Gastroesophageal sphincter (tissue), 4 donors: ENCODE data around the gene C14orf93. TPM values are rescaled to one million over a fixed set of nuclear protein-coding genes. Genes with fewer than 3 reads are reported as not detected.

Experiments
- ATAC-seq: fragments of 150-250 bp; one replicate; pipeline ENCODE4 v1.9.1; 2016; ENCODE audit warnings: mild to moderate bottlenecking, moderate library complexity
- H3K27ac ChIP-seq, 4 donors: fragments of 200-600 bp; sonication (generic) in 3 of 4; 1 replicate in 3 of 4; 2 replicates in 1 of 4; pipeline ENCODE4 v1.5.1; 2016 to 2019
- H3K27me3 ChIP-seq: fragments of 200-600 bp; sonication (generic); one replicate; pipeline ENCODE4 v1.5.1; 2019
- H3K36me3 ChIP-seq, 2 donors: fragments of 200-600 bp; sonication (generic); one replicate each; pipeline ENCODE4 v1.5.1; 2019; ENCODE audit warnings: control low read depth in 1 of 2
- H3K4me1 ChIP-seq, 3 donors: fragments of 200-600 bp; sonication (generic); 1 replicate in 2 of 3; 2 replicates in 1 of 3; pipeline ENCODE4 v1.5.1; 2016 to 2019; ENCODE audit warnings: control low read depth in 2 of 3
- H3K4me3 ChIP-seq, 2 donors: fragments of 200-600 bp; sonication (generic); one replicate each; pipeline ENCODE4 v1.5.1; 2019; ENCODE audit warnings: mild to moderate bottlenecking in 1 of 2, moderate library complexity in 1 of 2
- H3K9me3 ChIP-seq, 3 donors: fragments of 200-600 bp; sonication (generic); one replicate each; pipeline ENCODE4 v1.5.1; 2017 to 2019; ENCODE audit warnings: control low read depth in 2 of 3
- EP300 ChIP-seq: sonication (generic); formaldehyde crosslinking; IDR thresholded peaks from one replicate; pipeline ENCODE4 v1.6.1; 2017; ENCODE audit warnings: antibody characterized with exemption, mild to moderate bottlenecking
- POLR2A ChIP-seq, 2 donors: fragments of 450-650 bp; IDR thresholded peaks; one replicate each; pipeline ENCODE4 v1.6.1; 2017; ENCODE audit warnings: antibody characterized with exemption in 2 of 2, mild to moderate bottlenecking in 2 of 2, moderate library complexity in 1 of 2
- POLR2AphosphoS5 ChIP-seq: sonication (generic); formaldehyde crosslinking; IDR thresholded peaks from one replicate; pipeline ENCODE4 v1.6.1; 2017; ENCODE audit warnings: antibody characterized with exemption
- WGBS, 2 donors: methylation state at CpG; one replicate each; pipeline ENCODE4 v1.1.5; 2018; ENCODE audit warnings: low coverage in 1 of 2; 5-methylcytosine and 5-hydroxymethylcytosine counted together
- total RNA-seq, 4 donors: library from RNA; depleted of rRNA; stranded (reverse); fragments of >200 nt; gene quantifications; one replicate each; pipeline ENCODE4 v1.1.0, GENCODE V29; 2016
- TF ChIP-seq, protein P1 (sequence below), 4 experiments: fragments of 200-600 bp in 2 of 4; fragments of 450-650 bp in 2 of 4; sonication (generic) in 1 of 4; IDR thresholded peaks; one replicate each; pipeline ENCODE4 v1.5.1; 2017 to 2019; ENCODE audit warnings: antibody characterized with exemption in 4 of 4, mild to moderate bottlenecking in 2 of 4, moderate library complexity in 2 of 4

Gene C14orf93
- total RNA-seq, 4 donors from 2014 or later: 8.4 to 16.0 (median 13.2) TPM

DNA sequence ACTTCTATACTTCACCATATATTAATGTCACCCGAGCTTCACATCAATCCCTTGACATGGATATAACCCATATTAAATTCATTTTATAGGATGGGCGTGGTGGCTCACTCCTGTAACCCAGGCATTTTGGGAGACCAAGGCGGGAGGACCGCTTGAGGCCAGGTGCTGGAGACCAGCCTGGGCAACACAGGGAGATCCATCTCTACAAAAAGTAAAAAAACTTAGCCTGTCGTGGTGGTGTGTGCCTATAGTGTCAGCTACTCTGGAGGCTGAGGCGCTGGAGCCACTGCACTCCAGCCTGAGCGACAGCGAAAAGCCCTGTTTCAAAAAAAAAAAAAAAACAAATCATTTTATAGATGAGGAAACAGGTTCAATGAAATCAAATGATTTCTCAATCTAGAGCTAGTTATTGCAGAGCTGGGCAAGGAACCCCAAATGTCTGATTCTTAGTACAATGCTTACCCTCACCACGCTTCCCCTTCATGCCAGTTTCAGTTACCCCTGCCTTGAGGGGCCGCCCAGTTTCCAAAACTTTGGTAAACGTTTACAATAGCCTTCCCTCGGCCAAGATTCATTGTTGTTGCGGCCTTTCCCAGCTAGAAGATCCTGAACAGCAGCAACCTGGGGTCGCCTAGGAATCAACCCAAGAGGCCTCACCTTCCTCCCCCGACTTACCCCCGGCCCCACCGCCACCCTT is 24.0 kb upstream of the C14orf93 start:
- H3K4me1 ChIP-seq: peaks cover 0 to 44% (median 6%) of the 10 kb centered on the region in 3 donors
- no peaks in the 10 kb centered on the region for H3K27me3 ChIP-seq
- TF ChIP-seq POLR2A (IDR thresholded peaks at IDR 0.05) (no peak), POLR2AphosphoS5 (no peak), EP300 (no peak)
- TF ChIP-seq, protein P1, sequence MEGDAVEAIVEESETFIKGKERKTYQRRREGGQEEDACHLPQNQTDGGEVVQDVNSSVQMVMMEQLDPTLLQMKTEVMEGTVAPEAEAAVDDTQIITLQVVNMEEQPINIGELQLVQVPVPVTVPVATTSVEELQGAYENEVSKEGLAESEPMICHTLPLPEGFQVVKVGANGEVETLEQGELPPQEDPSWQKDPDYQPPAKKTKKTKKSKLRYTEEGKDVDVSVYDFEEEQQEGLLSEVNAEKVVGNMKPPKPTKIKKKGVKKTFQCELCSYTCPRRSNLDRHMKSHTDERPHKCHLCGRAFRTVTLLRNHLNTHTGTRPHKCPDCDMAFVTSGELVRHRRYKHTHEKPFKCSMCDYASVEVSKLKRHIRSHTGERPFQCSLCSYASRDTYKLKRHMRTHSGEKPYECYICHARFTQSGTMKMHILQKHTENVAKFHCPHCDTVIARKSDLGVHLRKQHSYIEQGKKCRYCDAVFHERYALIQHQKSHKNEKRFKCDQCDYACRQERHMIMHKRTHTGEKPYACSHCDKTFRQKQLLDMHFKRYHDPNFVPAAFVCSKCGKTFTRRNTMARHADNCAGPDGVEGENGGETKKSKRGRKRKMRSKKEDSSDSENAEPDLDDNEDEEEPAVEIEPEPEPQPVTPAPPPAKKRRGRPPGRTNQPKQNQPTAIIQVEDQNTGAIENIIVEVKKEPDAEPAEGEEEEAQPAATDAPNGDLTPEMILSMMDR (IDR thresholded peaks at IDR 0.05): no peak
- H3K9me3 ChIP-seq: no peaks in the 10 kb centered on the region
- H3K36me3 ChIP-seq: peaks cover 0 to 45% of the 10 kb centered on the region in 2 donors
- H3K4me3 ChIP-seq: peak overlapping the region; percentile 65 to 85
- 39 to 46% methylated on average over 11 to 12 of the region's 17 CpGs for WGBS, 2 donors
- H3K27ac ChIP-seq: peak overlapping the region; percentile 70 to 93 (median 92)
- no peak for ATAC-seq

DNA sequence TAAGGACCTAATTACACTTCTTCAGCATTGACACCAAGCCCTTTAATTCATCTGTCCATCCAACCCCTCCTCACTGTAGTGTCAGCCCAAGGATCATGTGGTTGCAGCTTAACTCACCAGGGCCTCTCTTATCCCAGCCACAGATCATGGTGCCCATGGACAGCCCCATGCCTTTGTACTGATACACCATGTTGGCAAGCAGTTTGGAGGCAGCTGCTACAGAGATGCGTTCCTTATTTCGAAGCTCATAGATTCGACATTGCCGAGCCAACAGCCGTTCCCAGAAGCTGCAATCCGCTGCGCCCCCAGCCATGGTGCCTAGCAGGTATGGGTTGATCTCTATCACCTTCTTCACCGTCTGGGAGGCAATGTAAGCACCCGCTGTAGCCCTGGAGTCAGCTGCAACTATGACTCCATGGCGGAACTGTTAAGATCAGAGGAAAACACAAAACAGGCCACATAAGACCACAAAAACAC is 23.3 kb upstream of the C14orf93 start:
- Histone ChIP-seq H3K9me3 (no peaks in the 10 kb centered on the region), H3K27ac (no peak overlapping the region), H3K4me1 (peaks cover 0 to 50% (median 6%) of the 10 kb centered on the region in 3 donors), H3K4me3 (peak overlapping the region in 1 of 2 donors; percentile 85), H3K36me3 (peaks cover 0 to 51% of the 10 kb centered on the region in 2 donors), H3K27me3 (no peaks in the 10 kb centered on the region)
- 85 to 94% methylated on average over 7 of the region's 10 CpGs for WGBS, 2 donors
- ATAC-seq: no peak
- TF ChIP-seq POLR2AphosphoS5 (no peak), POLR2A (IDR thresholded peaks at IDR 0.05) (no peak), EP300 (no peak)
- TF ChIP-seq, protein P1 (IDR thresholded peaks at IDR 0.05): no peak

DNA sequence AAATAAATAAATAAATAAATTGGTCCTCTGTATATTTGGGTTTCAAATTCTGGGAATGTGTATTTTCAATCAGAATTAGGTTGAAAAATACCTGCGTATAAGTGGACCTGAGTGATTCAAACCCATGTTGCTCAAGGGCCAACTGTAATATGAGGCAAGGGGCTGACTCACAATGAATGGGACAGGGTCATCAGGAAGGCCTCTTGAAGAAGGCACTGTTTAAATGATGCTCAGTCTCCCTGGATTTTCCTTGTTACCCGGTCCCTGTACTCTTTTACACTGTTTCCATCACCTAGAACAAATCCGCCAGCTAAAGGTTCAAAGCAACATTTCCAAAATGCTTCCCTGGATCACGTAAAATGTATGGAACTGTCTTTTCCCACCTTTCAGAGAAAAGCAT is 21.0 kb upstream of the C14orf93 start:
- H3K4me3 ChIP-seq: no peak overlapping the region
- 88 to 97% methylated on average over 4 of the region's 4 CpGs for WGBS, 2 donors
- H3K36me3 ChIP-seq: peaks cover 0 to 72% of the 10 kb centered on the region in 2 donors
- H3K27ac ChIP-seq: no peak overlapping the region
- H3K27me3 ChIP-seq: no peaks in the 10 kb centered on the region
- TF ChIP-seq POLR2A (IDR thresholded peaks at IDR 0.05) (no peak), EP300 (no peak), POLR2AphosphoS5 (no peak)
- TF ChIP-seq, protein P1 (IDR thresholded peaks at IDR 0.05): no peak
- no peaks in the 10 kb centered on the region for H3K9me3 ChIP-seq
- H3K4me1 ChIP-seq: peaks cover 0 to 56% (median 6%) of the 10 kb centered on the region in 3 donors
- ATAC-seq: no peak

DNA sequence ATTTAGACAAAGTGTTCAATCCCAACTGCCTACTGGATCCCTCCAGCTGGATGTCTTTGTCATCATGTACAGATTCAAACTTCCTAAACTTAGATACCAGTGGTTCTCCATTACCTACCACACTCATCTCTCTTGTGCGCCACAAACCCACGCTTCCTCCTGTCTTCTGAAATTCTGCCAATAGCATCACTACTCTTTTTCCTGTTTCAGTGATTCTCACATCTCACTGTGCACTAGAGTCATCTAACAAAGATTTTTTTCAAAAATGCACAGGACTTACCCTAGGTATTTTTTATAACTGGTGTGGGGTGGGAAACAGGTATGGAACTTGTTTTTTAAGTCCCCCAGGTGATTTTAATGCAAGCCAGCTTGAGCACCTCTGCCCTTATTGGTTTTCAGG is 18.9 kb upstream of the C14orf93 start:
- TF ChIP-seq EP300 (no peak), POLR2A (IDR thresholded peaks at IDR 0.05) (no peak)
- H3K36me3 ChIP-seq: peaks cover 0 to 91% of the 10 kb centered on the region in 2 donors
- WGBS, 2 donors: 66 to 73% methylated on average over 2 of the region's 2 CpGs
- no peak overlapping the region for H3K4me3 ChIP-seq
- no peak overlapping the region for H3K27ac ChIP-seq
- no peaks in the 10 kb centered on the region for H3K27me3 ChIP-seq
- peaks cover 0 to 46% (median 5%) of the 10 kb centered on the region in 3 donors for H3K4me1 ChIP-seq
- no peaks in the 10 kb centered on the region for H3K9me3 ChIP-seq
- no peak for ATAC-seq

DNA sequence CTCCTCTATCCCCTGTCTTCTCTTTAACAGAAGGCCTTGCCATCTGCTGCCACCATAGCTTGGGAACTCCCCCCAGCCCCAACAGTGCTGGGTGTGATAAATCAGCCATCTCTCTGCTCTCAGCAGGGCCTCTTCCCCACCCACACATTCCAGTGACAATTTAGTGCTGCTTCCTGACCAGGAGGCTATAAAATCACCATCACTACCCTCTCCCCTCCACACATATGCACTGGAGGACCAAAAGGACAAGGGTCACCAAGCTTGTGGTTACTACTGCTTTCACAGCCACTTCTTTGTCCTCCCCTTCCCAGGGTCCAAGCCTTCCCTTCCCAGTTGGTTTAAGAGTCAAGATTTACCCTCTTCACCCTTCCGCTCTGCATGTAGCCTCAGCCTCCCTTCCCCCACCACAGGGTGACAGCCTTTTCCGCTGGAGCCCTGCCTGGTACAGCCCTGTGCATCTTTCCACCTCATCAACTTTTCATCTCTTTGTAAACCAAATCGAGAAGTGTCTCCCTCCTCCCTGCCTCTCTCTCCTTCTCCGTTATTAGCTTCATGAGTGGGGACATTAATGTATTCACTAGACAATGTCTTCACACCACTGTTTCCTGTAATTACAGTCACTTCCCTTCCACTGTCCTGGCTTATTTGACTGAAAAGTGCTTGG is 15.3 kb upstream of the C14orf93 start:
- TF ChIP-seq, protein P1 (IDR thresholded peaks at IDR 0.05): no peak
- TF ChIP-seq EP300: no peak
- no peak for TF ChIP-seq POLR2A (IDR thresholded peaks at IDR 0.05)
- TF ChIP-seq POLR2AphosphoS5: no peak
- Histone ChIP-seq H3K27me3 (no peaks in the 10 kb centered on the region), H3K9me3 (no peaks in the 10 kb centered on the region), H3K36me3 (peaks cover 0 to 65% of the 10 kb centered on the region in 2 donors), H3K4me1 (peaks cover 0 to 19% (median 0%) of the 10 kb centered on the region in 3 donors), H3K4me3 (no peak overlapping the region), H3K27ac (no peak overlapping the region)
- no peak for ATAC-seq
- 31 to 95% methylated on average over 3 of the region's 4 CpGs for WGBS, 2 donors
